Activated B cell treated with CpG ODN at 0.5 μM for 24 hours (primary cell): ENCODE measurements around the gene GSE1. TPM values are rescaled to one million over a fixed set of nuclear protein-coding genes. Genes with fewer than 3 reads are reported as not detected.

ENCODE experiments used
- ATAC-seq: fragments of 200-7000 bp; cut with Tn5 transposase; one replicate; pipeline ENCODE4 v1.10.0; 2021; ENCODE audit warnings: low read depth, mild to moderate bottlenecking, moderate library complexity
- CTCF ChIA-PET: fragments of 350-600 bp; sonication (Branson Sonifier 250); formaldehyde crosslinking; loops from one replicate; lab custom pipeline; 2021; ENCODE audit warnings: antibody characterized with exemption; lab: Charles Lee
- POLR2A ChIA-PET: fragments of 350-600 bp; sonication (Branson Sonifier 250); formaldehyde crosslinking; loops from one replicate; lab custom pipeline; 2021; ENCODE audit warnings: antibody characterized with exemption; lab: Charles Lee
- DNase-seq: peaks from one replicate; pipeline ENCODE4 v3.0.0; 2022
- H3K27ac Mint-ChIP-seq: one replicate; pipeline ENCODE4 v1.8.0; 2020; ENCODE audit warnings: mixed read lengths
- H3K27me3 Mint-ChIP-seq: one replicate; pipeline ENCODE4 v1.8.0; 2021; ENCODE audit warnings: mixed read lengths
- H3K36me3 Mint-ChIP-seq: one replicate; pipeline ENCODE4 v1.8.0; 2021; ENCODE audit warnings: low read depth, mixed read lengths
- H3K4me1 Mint-ChIP-seq: one replicate; pipeline ENCODE4 v1.8.0; 2021; ENCODE audit warnings: mixed read lengths
- H3K4me3 Mint-ChIP-seq: one replicate; pipeline ENCODE4 v1.8.0; 2020; ENCODE audit warnings: mild to moderate bottlenecking, mixed read lengths
- H3K9me3 Mint-ChIP-seq: one replicate; pipeline ENCODE4 v1.8.0; 2020; ENCODE audit warnings: mixed read lengths
- CTCF ChIP-seq: fragments of 200-600 bp; IDR thresholded peaks from one replicate; pipeline ENCODE4 v1.8.0; 2022; ENCODE audit warnings: antibody characterized with exemption, mild to moderate bottlenecking
- intact Hi-C: fragments of 100-400 bp; cut with micrococcal nuclease; formaldehyde crosslinking; loops from one replicate; pipeline ENCODE4 v1.15.1; 2024
- total RNA-seq: library from RNA; stranded (reverse); gene quantifications from 2 replicates; pipeline ENCODE4 v1.2.3, GENCODE V29; 2022

The GSE1 gene
- total RNA-seq, 1 donor from 2014 or later = 48.3 TPM

DNA sequence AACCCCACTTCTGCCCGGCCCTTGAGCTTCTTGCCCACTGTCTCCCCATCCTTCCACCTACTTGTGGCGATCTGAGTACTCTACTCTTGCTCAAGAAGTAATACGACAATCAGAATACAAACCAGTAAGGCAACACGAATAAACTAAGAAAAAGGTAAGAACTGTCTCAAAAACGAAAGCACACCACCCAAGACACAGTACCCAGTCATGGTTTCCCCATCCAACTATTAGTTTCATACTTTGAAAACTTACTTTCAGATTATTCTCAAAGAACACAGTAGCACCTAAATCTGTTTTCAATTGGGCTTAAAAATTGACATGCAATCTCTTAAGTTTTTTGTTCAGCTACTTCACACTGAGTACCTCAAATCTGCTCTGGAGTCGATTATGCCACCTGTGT, 61.7 kb downstream of the GSE1 start:
- no peak for ATAC-seq
- H3K27ac Mint-ChIP-seq = peak overlapping the region; percentile 26
- peaks cover 55% of the 10 kb centered on the region for H3K36me3 Mint-ChIP-seq
- POLR2A ChIA-PET = no interaction called here
- peaks cover 3% of the 10 kb centered on the region for H3K4me1 Mint-ChIP-seq
- intact Hi-C loops = loop anchor here (1.0 kb wide), 2 partner anchors 43 to 85 kb away; no protein-coding TSS in a partner anchor
- no peak for DNase-seq
- no peak for TF ChIP-seq CTCF
- H3K27me3 Mint-ChIP-seq = no peaks in the 10 kb centered on the region
- H3K9me3 Mint-ChIP-seq = no peaks in the 10 kb centered on the region
- CTCF ChIA-PET = interaction anchor here (1.0 to 5.5 kb wide), 5 partner anchors 15 to 85 kb away, joined by 3 to 42 read pairs (median 10); no protein-coding TSS in a partner anchor
- no peak overlapping the region for H3K4me3 Mint-ChIP-seq

DNA sequence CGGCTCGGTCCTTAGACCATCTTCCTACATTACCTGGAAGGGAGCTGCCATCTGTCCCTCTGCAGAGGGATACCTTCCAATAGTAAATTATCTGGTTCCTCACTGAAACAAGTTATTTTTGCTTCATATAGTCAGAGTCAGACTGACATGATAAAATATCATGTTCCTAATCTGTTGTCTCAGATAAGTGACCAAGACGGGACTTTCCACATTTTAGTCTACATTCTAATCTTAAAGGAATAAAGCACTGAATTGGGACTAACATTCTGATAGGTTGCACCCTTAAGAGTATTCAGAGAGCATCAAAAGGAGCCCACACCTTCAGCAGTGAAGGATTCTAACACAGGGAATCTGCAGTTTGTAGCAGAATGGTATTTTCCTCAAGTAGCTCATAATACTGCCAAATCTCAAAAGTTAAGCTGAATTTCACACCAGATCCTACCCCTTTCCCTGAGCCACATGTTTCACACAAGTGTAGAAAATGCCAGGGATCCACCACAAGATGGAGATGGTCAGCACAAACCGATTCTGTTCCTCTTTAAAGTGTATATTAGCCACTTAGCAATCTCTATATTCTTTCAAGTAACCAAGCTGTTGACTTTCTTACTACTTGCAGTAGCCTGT, 62.2 kb downstream of the GSE1 start:
- no peak for DNase-seq
- POLR2A ChIA-PET = interaction anchor here (1.0 kb wide), 1 partner anchor 125 kb away, joined by 4 read pairs; no protein-coding TSS in a partner anchor
- TF ChIP-seq CTCF = no peak
- Mint-ChIP-seq H3K27ac (peak overlapping the region; percentile 26), H3K36me3 (peaks cover 50% of the 10 kb centered on the region), H3K9me3 (no peaks in the 10 kb centered on the region), H3K27me3 (no peaks in the 10 kb centered on the region), H3K4me3 (no peak overlapping the region), H3K4me1 (peaks cover 9% of the 10 kb centered on the region)
- CTCF ChIA-PET = interaction anchor here (1.7 to 5.5 kb wide), 4 partner anchors 16 to 85 kb away, joined by 4 to 42 read pairs (median 10); no protein-coding TSS in a partner anchor
- intact Hi-C loops = loop anchor here (1.0 kb wide), 2 partner anchors 43 to 85 kb away; no protein-coding TSS in a partner anchor
- no peak for ATAC-seq

DNA sequence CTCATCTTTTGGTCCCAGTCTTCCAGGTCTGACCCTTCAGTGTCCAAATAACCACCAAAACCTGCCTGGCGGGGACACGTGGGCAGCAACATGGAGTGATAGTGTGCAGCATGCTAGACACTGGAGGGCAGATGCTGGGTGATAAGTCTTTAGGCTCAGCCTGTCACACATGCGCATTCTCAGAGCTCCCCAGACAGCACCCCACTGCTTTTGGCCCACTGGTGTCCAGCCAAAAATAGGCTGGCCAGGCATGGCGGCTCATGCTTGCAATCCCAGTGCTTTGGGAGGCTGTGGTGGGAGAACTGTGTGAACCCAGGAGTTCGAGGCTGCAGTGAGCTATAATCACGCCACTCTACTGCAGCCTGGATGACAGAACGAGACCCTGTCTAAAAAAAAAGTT, 63.3 kb downstream of the GSE1 start:
- Mint-ChIP-seq H3K4me3 (no peak overlapping the region), H3K27ac (no peak overlapping the region)

DNA sequence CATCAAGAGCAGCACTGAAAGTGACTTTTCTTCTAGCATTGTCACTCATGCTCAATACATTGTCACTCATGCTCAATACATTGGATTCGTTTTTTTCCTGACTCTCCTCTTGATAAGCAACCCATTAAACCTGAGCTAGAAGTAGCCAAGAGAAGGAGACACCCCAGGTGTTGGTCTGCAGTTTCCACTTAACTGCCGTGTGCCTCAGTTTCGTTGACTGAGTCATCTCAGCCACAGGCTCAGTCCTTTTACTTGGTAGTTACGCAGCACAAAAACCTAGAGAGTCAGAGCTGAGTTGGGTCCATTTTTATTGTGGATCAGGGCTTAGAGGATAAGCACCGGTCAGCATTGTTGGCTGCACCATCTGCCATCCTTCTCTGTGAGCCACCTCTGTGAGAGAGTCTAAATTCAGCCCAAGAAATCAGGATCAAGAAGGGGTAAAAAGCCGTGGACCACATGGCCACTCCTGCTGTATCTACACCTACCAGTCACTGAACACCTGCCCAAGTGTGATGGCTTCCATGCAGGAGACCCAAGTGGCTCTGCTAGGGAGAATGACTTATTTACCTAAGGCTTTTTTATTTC, 64.4 kb downstream of the GSE1 start:
- no peak overlapping the region for H3K4me3 Mint-ChIP-seq

More for the DNA sequence above, 63.3 kb downstream of the GSE1 start:
- H3K36me3 Mint-ChIP-seq = peaks cover 42% of the 10 kb centered on the region
- intact Hi-C loops = no loop called here
- no peak for TF ChIP-seq CTCF
- ChIA-PET POLR2A (interaction anchor here (0.7 kb wide), 1 partner anchor 13 kb away, joined by 3 read pairs; no protein-coding TSS in a partner anchor), CTCF (interaction anchor here (1.2 to 5.5 kb wide), 3 partner anchors 16 to 84 kb away, joined by 3 to 42 read pairs (median 10); no protein-coding TSS in a partner anchor)
- peaks cover 14% of the 10 kb centered on the region for H3K4me1 Mint-ChIP-seq
- H3K9me3 Mint-ChIP-seq = no peaks in the 10 kb centered on the region
- DNase-seq (no peak), ATAC-seq (no peak)
- H3K27me3 Mint-ChIP-seq = no peaks in the 10 kb centered on the region

More for the DNA sequence above, 64.4 kb downstream of the GSE1 start:
- Mint-ChIP-seq H3K36me3 (peaks cover 33% of the 10 kb centered on the region), H3K9me3 (no peaks in the 10 kb centered on the region), H3K4me1 (peaks cover 14% of the 10 kb centered on the region), H3K27me3 (no peaks in the 10 kb centered on the region), H3K27ac (no peak overlapping the region)
- TF ChIP-seq CTCF = no peak
- ATAC-seq (no peak), DNase-seq (no peak)
- ChIA-PET POLR2A (interaction anchor here (0.6 kb wide), 1 partner anchor 108 kb away, joined by 3 read pairs; no protein-coding TSS in a partner anchor), CTCF (interaction anchor here (0.7 to 5.5 kb wide), 4 partner anchors 17 to 83 kb away, joined by 3 to 42 read pairs (median 7); no protein-coding TSS in a partner anchor)
- intact Hi-C loops = no loop called here
